Panc1 (cell line): ENCODE results near the gene SH3TC2. TPM values are rescaled to one million over a fixed set of nuclear protein-coding genes. Genes with fewer than 3 reads are reported as not detected.

Experiments
- ATAC-seq: fragments of 200-7000 bp; cut with Tn5 transposase; 2 replicates; pipeline ENCODE4 v1.9.1; 2020; ENCODE audit warnings: mild to moderate bottlenecking, moderate library complexity
- BruUV-seq: library from RNA; stranded (reverse); fragments of 400-500 nt; replicated peaks from 2 replicates; lab custom pipeline; 2021; lab: Mats Ljungman, UMichigan
- CTCF ChIA-PET: fragments of 300-600 bp; sonication (Branson Sonifier 250); formaldehyde crosslinking; loops from one replicate; lab custom pipeline; 2022; ENCODE audit warnings: antibody characterized with exemption; lab: Charles Lee
- POLR2A ChIA-PET: fragments of 300-600 bp; sonication (Branson Sonifier 250); formaldehyde crosslinking; loops from one replicate; lab custom pipeline; 2022; ENCODE audit warnings: antibody characterized with exemption; lab: Charles Lee
- DNase-seq: peaks from one replicate; pipeline ENCODE4 v3.0.0-alpha.2; 2010; ENCODE audit warnings: low read depth, low spot score
- H3K27ac ChIP-seq: 2 replicates; pipeline ENCODE4 v1.5.1; 2011; ENCODE audit warnings: mild to moderate bottlenecking, low read length, inconsistent platforms
- H3K27me3 ChIP-seq: fragments of 200-500 bp; sonication (Bioruptor generic); 2 replicates; pipeline ENCODE4 v1.6.0; 2014; ENCODE audit warnings: low read length, inconsistent platforms; ENCODE audit not compliant: control insufficient read depth, insufficient read depth
- H3K36me3 ChIP-seq: fragments of 200-500 bp; sonication (Bioruptor generic); 2 replicates; pipeline ENCODE4 v1.5.1; 2014; ENCODE audit warnings: inconsistent platforms, mild to moderate bottlenecking, low read length, moderate library complexity; ENCODE audit not compliant: control insufficient read depth, insufficient read depth
- H3K4me1 ChIP-seq: 2 replicates; pipeline ENCODE4 v1.5.1; 2011; ENCODE audit warnings: inconsistent platforms, mild to moderate bottlenecking, low read length, moderate library complexity; ENCODE audit not compliant: control insufficient read depth, insufficient read depth
- H3K4me3 ChIP-seq, 2 experiments: 2 replicates each; pipeline ENCODE4 v1.5.1; 2011 to 2012; ENCODE audit warnings: low read depth in 2 of 2, low read length in 2 of 2, mild to moderate bottlenecking in 2 of 2, inconsistent platforms in 1 of 2, moderate library complexity in 1 of 2
- H3K9me3 ChIP-seq: fragments of 200-500 bp; sonication (Bioruptor generic); 2 replicates; pipeline ENCODE4 v1.5.1; 2014; ENCODE audit warnings: low read depth, mild to moderate bottlenecking, inconsistent platforms, low read length, moderate library complexity; ENCODE audit not compliant: control insufficient read depth, insufficient read depth
- POLR2AphosphoS5 ChIP-seq: IDR thresholded peaks from 2 replicates; pipeline ENCODE4 v1.6.1; 2012; ENCODE audit warnings: mild to moderate bottlenecking, low read depth, low read length, moderate library complexity
- SIN3A ChIP-seq: IDR thresholded peaks from 2 replicates; pipeline ENCODE4 v1.6.1; 2012; ENCODE audit warnings: low read depth, mild to moderate bottlenecking, low read length, moderate library complexity, borderline replicate concordance; ENCODE audit not compliant: insufficient read depth
- TCF7L2 ChIP-seq: IDR thresholded peaks from 2 replicates; pipeline ENCODE4 v1.6.1; 2011; ENCODE audit warnings: mild to moderate bottlenecking, low read depth, low read length, inconsistent platforms
- in situ Hi-C: cut with HindIII; loops from 2 replicates; pipeline ENCODE4 v1.10.0; 2016; ENCODE audit warnings: low sequenced_read_pairs, low pct_unique_long_range_greater_than_20kb
- intact Hi-C: fragments of 100-400 bp; cut with micrococcal nuclease; formaldehyde crosslinking; loops from one replicate; pipeline ENCODE4 v1.10.0; 2022; ENCODE audit not compliant: unreplicated experiment
- total RNA-seq: library from RNA; stranded (reverse); gene quantifications from one replicate; pipeline ENCODE4 v1.2.1, GENCODE V29; 2021; ENCODE audit not compliant: unreplicated experiment
- TF ChIP-seq, protein P1 (sequence below): fragments of 450-650 bp; IDR thresholded peaks from 2 replicates; pipeline ENCODE4 v1.5.1; 2017; ENCODE audit warnings: mild to moderate bottlenecking
- TF ChIP-seq, protein P2 (sequence below), 2 experiments: IDR thresholded peaks; 2 replicates each; pipeline ENCODE4 v1.6.1; 2011 to 2012; ENCODE audit warnings: low read depth in 2 of 2, control low read depth in 1 of 2, low read length in 1 of 2, mild to moderate bottlenecking in 1 of 2, moderate library complexity in 1 of 2; ENCODE audit not compliant: insufficient read depth in 1 of 2

The SH3TC2 gene
- total RNA-seq, 1 experiment from 2014 or later: 0.33 TPM

DNA sequence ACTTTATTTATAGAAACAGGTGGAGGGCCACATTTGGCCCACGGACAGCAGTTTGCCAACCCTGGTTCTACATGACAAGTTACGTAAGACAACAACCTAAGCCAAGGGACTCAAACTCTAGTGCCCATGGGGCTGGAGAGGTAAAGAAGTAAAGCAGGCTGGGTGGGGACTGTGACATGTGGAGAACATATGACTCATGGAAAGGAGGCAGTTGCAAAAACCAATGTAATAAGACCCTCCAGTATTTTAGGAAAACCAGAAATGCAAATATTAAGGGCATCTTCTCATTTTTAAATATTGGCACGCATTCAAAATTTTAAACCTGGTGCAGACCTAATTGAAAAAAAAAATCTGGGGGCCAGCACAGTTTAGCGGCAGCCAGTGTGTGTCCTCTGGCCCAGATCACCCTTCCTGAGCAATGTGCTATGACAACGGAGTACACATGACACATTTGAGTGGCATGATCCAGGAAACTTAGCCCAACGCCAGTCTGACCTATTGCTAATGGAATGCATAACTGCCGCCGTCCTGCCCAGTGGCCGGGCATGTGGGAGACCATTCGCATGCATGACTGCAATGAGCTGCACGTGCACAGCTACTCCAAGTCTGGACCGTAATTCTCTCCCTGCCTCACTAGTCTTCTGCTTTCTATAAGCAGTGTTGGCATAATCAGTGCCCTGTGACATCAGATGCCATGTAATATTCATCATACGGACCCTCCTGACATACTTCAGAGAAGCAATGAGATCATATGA, 97.2 kb downstream of the SH3TC2 start:
- POLR2A ChIA-PET: no interaction called here

DNA sequence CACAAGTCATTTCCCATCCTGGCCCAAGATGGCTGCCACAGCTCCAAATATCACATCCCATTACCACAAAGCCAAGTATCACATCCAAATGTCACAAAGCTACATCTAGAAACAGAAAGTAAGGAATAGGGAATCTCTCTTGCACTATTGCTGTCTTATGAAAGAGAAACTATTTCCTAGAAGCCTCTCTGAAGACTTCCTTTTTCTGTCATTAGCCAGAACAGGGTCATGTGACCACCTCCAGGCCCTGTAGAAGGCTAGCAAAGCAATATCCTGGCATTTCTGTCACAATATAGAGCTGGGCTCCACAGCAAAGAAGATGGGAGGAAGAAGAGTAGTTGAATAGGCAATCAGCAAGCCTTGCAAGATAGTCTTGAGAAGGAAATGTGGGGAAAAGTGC, 99.2 kb downstream of the SH3TC2 start:
- BruUV-seq: no TSS peak
- DNase-seq (no peak), ATAC-seq (no peak)
- intact Hi-C loops (no loop called here), in situ Hi-C loops (no loop called here)
- ChIA-PET POLR2A (no interaction called here), CTCF (no interaction called here)
- no peaks in the 10 kb centered on the region for H3K9me3 ChIP-seq
- no peaks in the 10 kb centered on the region for H3K36me3 ChIP-seq
- no peaks in the 10 kb centered on the region for H3K27me3 ChIP-seq
- H3K4me3 ChIP-seq: no peak overlapping the region
- no peak overlapping the region for H3K27ac ChIP-seq
- TF ChIP-seq, protein P1, sequence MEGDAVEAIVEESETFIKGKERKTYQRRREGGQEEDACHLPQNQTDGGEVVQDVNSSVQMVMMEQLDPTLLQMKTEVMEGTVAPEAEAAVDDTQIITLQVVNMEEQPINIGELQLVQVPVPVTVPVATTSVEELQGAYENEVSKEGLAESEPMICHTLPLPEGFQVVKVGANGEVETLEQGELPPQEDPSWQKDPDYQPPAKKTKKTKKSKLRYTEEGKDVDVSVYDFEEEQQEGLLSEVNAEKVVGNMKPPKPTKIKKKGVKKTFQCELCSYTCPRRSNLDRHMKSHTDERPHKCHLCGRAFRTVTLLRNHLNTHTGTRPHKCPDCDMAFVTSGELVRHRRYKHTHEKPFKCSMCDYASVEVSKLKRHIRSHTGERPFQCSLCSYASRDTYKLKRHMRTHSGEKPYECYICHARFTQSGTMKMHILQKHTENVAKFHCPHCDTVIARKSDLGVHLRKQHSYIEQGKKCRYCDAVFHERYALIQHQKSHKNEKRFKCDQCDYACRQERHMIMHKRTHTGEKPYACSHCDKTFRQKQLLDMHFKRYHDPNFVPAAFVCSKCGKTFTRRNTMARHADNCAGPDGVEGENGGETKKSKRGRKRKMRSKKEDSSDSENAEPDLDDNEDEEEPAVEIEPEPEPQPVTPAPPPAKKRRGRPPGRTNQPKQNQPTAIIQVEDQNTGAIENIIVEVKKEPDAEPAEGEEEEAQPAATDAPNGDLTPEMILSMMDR: no peak
- TF ChIP-seq SIN3A (no peak), TCF7L2 (no peak), POLR2AphosphoS5 (no peak)
- TF ChIP-seq, protein P2, sequence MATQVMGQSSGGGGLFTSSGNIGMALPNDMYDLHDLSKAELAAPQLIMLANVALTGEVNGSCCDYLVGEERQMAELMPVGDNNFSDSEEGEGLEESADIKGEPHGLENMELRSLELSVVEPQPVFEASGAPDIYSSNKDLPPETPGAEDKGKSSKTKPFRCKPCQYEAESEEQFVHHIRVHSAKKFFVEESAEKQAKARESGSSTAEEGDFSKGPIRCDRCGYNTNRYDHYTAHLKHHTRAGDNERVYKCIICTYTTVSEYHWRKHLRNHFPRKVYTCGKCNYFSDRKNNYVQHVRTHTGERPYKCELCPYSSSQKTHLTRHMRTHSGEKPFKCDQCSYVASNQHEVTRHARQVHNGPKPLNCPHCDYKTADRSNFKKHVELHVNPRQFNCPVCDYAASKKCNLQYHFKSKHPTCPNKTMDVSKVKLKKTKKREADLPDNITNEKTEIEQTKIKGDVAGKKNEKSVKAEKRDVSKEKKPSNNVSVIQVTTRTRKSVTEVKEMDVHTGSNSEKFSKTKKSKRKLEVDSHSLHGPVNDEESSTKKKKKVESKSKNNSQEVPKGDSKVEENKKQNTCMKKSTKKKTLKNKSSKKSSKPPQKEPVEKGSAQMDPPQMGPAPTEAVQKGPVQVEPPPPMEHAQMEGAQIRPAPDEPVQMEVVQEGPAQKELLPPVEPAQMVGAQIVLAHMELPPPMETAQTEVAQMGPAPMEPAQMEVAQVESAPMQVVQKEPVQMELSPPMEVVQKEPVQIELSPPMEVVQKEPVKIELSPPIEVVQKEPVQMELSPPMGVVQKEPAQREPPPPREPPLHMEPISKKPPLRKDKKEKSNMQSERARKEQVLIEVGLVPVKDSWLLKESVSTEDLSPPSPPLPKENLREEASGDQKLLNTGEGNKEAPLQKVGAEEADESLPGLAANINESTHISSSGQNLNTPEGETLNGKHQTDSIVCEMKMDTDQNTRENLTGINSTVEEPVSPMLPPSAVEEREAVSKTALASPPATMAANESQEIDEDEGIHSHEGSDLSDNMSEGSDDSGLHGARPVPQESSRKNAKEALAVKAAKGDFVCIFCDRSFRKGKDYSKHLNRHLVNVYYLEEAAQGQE (IDR thresholded peaks at IDR 0.05; ENCODE audit: insufficient read depth in 1 of 2, low read depth in 2 of 2, low read length in 1 of 2): no peak
- H3K4me1 ChIP-seq: peaks cover 11% of the 10 kb centered on the region; the same call in 1 of the 2 replicates

More for the DNA sequence above, 97.2 kb downstream of the SH3TC2 start:
- in situ Hi-C loops: no loop called here
- no peak overlapping the region for H3K4me3 ChIP-seq
- intact Hi-C loops: no loop called here
- no peaks in the 10 kb centered on the region for H3K9me3 ChIP-seq
- DNase-seq: peak; percentile 95
- H3K36me3 ChIP-seq: no peaks in the 10 kb centered on the region
- TF ChIP-seq POLR2AphosphoS5: no peak
- TF ChIP-seq, protein P2 (IDR thresholded peaks at IDR 0.05; ENCODE audit: insufficient read depth in 1 of 2, low read depth in 2 of 2, low read length in 1 of 2): no peak
- TF ChIP-seq, protein P1: no peak
- H3K4me1 ChIP-seq: peaks cover 17% of the 10 kb centered on the region
- ATAC-seq: peak; percentile 95
- peak overlapping the region; percentile 51 for H3K27ac ChIP-seq
- CTCF ChIA-PET: no interaction called here
- no TSS peak for BruUV-seq
- no peaks in the 10 kb centered on the region for H3K27me3 ChIP-seq
